C1 segment of cervical spinal cord (tissue), 14 donors: ENCODE data around the gene NUDCD3.
A peak's percentile ranks its signal among the peaks of the same experiment; 100 is the strongest.

Experiments
- DNase-seq, 14 donors: peaks; one replicate each; lab custom pipeline; 2025; lab: John Stamatoyannopoulos, UW

Gene NUDCD3

GRCh38 chr7:44368455-44368854, 122.0 kb downstream of the NUDCD3 start:
- DNase-seq, result no peak

GRCh38 chr7:44367475-44368043, 122.9 kb downstream of the NUDCD3 start:
- DNase-seq, result no peak

- DNase-seq, result no peak
Observed at GRCh38 chr7:44366986-44367385, 123.5 kb downstream of the NUDCD3 start.

GRCh38 chr7:44353668-44354067, 136.8 kb downstream of the NUDCD3 start:
- DNase-seq, result no peak

DNA sequence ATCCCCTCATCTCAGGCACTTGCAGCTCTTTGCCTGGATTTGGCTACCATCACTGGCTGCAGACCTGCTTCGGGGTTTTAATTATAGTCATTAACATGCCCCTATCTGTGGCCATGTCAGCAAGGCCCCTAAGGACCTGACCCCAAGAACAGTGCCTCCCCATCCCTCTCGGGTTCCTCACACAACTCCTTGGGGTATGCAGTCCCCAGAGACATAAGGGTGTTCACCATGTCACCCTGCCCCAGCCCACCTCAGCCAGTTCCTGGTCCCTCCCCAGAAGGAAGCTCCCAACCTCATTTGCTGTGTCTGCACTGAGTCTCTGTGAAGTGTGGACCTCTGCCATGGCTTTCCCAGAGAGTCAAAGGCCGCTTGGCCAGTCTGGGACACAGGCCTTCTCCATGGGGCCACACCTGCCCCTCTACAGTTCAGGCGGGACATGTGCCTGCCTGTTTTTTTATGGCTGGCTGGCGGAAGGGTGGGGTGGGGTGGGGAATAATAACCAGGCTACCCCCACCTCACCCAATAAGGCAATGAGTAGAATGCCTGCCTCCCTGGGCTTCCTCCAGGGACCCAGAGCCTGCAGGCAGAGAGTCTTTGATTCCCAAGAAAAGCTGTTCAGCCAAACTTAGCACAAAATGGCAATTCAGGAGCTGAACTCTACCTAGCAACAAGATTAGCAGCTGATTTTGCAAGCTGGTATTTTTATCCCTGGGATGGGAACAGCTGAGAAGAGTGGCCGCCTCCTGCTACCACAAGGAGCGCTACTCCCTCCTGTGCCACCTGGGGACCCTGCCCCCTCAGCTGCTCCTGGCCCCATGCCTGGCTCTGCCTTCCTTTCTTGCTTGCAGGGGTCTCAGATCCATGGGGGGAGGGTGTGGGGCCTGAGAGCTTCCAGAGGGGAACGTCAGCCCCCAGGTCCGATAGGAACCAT, 141.3 kb downstream of the NUDCD3 start:
- no peak for DNase-seq

DNA sequence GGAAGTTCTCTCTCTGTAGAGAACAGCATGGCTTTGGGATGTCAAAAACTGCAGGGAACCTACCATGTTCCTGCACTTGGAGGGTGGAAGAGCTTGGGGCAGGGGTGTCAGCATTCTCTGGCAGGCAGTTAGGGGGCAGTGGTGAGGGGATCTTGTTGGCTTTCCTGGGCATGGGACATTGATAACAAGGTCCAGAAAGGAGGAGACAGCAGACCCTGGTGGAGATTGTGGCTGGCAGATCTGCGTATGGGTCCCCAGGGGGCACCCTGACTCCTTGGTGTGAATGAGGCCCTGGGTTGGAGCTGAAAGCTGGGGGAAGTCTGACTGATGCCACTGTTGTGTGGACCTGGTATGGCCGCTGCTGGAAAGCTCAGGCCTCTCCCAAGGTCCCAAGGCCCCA, 142.2 kb downstream of the NUDCD3 start:
- DNase-seq, result no peak

DNA sequence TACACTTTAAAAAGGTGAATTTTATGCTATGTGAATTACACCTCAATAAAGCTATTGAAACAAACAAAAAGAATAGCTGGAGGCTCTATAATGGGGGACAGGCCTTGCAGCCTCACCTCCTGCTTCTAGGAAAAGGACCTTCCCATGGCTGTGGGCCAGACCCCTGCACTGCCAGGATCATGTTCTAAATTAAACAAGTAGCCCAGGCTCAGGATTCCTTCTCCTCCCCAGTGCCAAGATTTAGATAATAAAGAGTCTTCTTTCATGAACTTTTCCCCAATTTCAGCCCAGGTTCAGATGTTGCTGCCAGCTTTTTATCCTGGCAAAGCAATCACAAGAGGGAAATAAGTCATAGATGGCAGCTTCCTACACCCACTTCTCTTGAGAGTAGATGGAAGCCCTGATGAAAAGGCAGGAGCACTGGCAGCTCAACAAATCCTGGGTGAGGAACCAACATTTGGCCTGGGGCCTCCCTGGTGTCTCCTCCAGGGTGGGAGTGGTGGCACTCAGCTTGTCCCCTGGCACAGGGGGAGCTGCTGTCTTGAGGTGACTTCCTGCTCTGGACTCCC, 142.8 kb downstream of the NUDCD3 start:
- DNase-seq, result no peak

GRCh38 chr7:44346063-44346462, 144.4 kb downstream of the NUDCD3 start:
- no peak for DNase-seq

DNA sequence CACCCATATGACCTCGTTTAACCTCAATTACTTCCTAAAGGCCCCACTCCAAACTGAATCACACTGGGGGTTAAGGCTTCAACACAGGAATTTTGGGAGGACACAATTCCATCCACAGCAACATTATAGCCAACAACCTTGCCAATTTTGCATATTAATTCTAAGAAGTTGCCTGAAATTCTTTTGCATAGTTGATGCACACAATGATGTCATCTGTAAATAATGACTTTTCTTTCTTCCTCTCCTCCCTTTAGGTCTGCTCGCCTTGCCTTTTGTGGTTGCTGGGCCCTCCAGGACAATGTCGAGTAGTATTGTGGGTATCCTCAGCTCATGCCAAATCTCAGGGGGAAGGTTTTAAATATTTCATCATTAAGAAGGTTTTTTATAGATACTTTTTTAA, 149.1 kb downstream of the NUDCD3 start:
- DNase-seq, result no peak

GRCh38 chr7:44338600-44338999, 151.9 kb downstream of the NUDCD3 start:
- no peak for DNase-seq

- no peak for DNase-seq
Observed at GRCh38 chr7:44336491-44336890, 154.0 kb downstream of the NUDCD3 start.

GRCh38 chr7:44335184-44335583, 155.3 kb downstream of the NUDCD3 start:
- no peak for DNase-seq

- no peak for DNase-seq
Observed at GRCh38 chr7:44334734-44335097, 155.7 kb downstream of the NUDCD3 start.

DNA sequence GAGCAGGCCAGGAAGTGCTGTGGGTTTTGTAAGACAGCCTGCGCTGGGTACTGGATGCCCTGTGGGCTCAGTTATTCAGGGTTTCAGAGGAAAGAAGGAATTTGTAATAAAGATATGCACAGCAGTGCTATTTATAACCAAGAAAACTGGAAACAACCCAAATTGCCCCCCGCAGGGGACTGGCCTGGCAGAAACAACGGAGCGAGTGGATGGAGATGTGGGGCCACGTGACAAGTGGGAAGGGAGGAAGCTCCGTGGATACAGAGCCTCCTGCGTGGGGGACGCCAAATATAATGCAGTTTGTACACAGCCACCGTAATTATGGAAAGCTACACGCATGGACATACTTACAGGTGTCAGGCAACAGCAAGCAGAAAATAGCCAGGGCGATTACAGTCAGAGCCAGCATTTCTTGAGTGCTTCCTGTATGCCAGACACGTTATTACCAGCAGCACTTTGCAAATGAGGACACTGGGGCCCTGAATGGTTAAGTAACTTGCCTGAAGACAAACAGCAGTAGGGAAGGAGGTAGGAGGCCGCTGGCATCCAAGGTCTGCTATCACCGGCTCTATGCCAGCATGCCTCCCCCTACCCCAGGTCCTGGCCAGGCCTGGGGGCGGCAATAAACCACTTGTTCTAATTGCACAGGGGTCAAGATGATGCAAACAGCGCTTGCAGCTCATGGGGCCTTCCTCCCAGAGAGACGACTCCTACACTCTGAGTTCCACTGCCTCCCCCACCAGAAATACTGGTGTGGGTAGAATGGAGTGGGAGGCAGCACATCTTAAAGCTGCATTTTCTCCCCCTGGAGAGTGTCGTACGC, 156.3 kb downstream of the NUDCD3 start:
- peak in 2 of 14 donors; percentile 32 to 82 for DNase-seq

DNA sequence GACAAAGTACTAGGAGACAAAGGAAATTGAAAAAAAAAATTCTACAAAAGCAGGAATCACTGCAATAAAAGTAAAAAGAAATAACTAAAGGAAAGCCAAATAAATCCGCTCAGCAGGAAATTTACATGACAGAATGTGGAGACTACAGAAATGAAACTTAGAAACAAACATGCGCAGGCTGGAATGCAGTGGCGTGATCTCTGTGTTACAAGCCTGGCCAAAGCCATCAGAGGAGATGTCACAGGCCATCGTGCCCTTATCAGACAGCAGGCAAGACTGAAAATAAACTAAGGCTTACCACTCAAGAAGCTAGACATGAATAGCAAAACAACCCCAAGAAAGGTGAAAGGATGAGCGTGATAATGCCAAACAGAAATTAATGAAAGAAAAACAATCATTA, 158.8 kb downstream of the NUDCD3 start:
- DNase-seq, result no peak

GRCh38 chr7:44330331-44330730, 160.1 kb downstream of the NUDCD3 start:
- DNase-seq, result no peak

DNA sequence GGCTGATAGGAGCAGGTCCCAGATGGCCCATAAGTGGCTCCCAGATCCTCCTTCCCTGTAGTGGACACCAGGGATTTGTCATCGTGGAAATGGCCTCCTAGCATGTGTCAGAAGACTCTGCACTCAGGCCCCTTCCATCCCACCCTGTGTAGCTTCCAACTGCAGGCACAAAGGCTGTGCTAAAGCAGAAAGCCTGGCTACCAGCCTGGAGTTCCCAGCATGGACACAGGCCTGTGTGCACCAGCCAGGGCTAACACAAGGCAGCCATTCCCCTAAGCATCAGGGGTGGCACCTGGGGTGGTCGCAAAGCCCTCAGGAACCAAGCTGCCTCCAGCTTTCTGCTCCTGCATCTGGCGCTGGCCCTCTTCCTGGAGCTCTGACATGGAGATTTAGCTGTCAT, 160.6 kb downstream of the NUDCD3 start:
- DNase-seq, result no peak
